NCI-H446 (cell line): ENCODE measurements around the gene SLC16A9.

ENCODE experiments used
- DNase-seq, 2 experiments: peaks; one replicate each; lab custom pipeline; 2025; lab: John Stamatoyannopoulos, UW

Gene SLC16A9

GRCh38 chr10:59718257-59718656 lies 8.6 kb upstream of the SLC16A9 start:
- no peak for DNase-seq

GRCh38 chr10:59713196-59713821 lies 3.7 kb upstream of the SLC16A9 start:
- no peak for DNase-seq

GRCh38 chr10:59711871-59712494 lies 2.3 kb upstream of the SLC16A9 start:
- no peak for DNase-seq

GRCh38 chr10:59708816-59709394 lies 745 bp downstream of the SLC16A9 start:
- peak in 1 of 2 experiments; percentile 2 for DNase-seq

- no peak for DNase-seq
These were observed 2.5 kb downstream of the SLC16A9 start for GRCh38 chr10:59706851-59707797.

GRCh38 chr10:59705931-59706330 lies 3.7 kb downstream of the SLC16A9 start:
- no peak for DNase-seq

GRCh38 chr10:59704630-59705029 lies 5.0 kb downstream of the SLC16A9 start:
- no peak for DNase-seq

GRCh38 chr10:59702347-59702746 lies 7.3 kb downstream of the SLC16A9 start:
- DNase-seq: no peak

GRCh38 chr10:59700709-59701108 lies 8.9 kb downstream of the SLC16A9 start:
- DNase-seq: no peak

GRCh38 chr10:59698326-59698725 lies 11.3 kb downstream of the SLC16A9 start:
- no peak for DNase-seq

GRCh38 chr10:59695637-59696036 lies 14.0 kb downstream of the SLC16A9 start:
- no peak for DNase-seq

GRCh38 chr10:59694936-59695335 lies 14.7 kb downstream of the SLC16A9 start:
- no peak for DNase-seq

- DNase-seq: no peak
These were observed 17.5 kb downstream of the SLC16A9 start for GRCh38 chr10:59692113-59692512.

GRCh38 chr10:59688921-59689351 lies 20.7 kb downstream of the SLC16A9 start:
- no peak for DNase-seq

- DNase-seq: no peak
These were observed 22.0 kb downstream of the SLC16A9 start for GRCh38 chr10:59687657-59688056.

GRCh38 chr10:59684006-59684405 lies 25.6 kb downstream of the SLC16A9 start:
- DNase-seq: no peak

- no peak for DNase-seq
These were observed 26.4 kb downstream of the SLC16A9 start for GRCh38 chr10:59682986-59683937.

- no peak for DNase-seq
These were observed 29.5 kb downstream of the SLC16A9 start for GRCh38 chr10:59680199-59680598.

- no peak for DNase-seq
These were observed 30.8 kb downstream of the SLC16A9 start for GRCh38 chr10:59678884-59679301.

GRCh38 chr10:59677253-59677831 lies 32.3 kb downstream of the SLC16A9 start:
- DNase-seq: no peak

- no peak for DNase-seq
These were observed 33.8 kb downstream of the SLC16A9 start for GRCh38 chr10:59675812-59676211.
